GM19372 (cell line): ENCODE results near the gene ETV7.
"Not testable (repeated sequence)": the region's sequence is repeated elsewhere in the genome, so short reads cannot be mapped to it uniquely, and the experiment has no call there.

ENCODE experiments used
- ATAC-seq: cut with Tn5 transposase; IDR thresholded peaks from one replicate; pipeline ENCODE4 v1.9.1; 2021; ENCODE audit warnings: mild to moderate bottlenecking, low read depth, moderate library complexity; ENCODE audit not compliant: unreplicated experiment

ETV7 gene

GRCh38 chr6:36368421-36368820 lies 19.0 kb downstream of the ETV7 start:
- no peak for ATAC-seq

GRCh38 chr6:36367743-36368142 lies 19.7 kb downstream of the ETV7 start:
- no peak for ATAC-seq

DNA sequence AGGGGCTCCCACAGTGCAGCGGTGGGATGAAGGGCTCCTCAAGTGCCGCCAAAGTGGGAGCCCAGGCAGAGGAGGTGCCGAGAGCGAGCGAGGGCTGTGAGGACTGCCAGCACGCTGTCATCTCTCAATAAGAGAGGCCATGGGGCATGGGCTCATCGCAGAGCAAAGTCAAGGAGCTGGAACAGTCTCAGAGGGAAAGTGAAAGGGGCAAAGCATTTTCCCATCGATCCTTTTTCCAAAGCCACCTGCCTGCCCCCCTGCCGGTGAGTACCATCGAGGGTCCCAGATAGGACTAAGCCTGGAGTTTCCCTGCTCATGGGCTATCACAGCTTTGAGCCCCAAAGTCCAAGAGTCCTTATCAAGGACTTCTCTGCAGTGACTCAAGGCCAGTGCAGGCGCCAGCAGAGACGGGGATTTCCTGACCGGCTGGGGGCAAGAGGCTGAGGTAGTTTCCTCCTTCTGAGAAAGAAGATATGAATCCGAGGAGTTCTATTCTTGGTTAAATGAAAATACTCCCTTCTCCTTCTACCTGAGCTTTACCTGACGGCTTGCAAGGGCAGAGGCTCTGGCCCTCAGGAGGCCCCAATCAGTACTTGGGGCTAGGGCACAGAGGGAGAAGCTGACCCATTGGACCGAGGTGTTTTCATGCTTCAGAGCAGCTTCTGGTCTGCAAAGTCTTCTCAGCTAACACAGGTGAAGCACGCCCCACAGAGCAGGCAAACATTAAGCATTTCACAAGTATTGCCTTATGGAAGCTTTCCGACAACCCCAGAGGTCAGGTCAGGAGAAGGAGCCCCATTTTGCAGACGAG lies 22.6 kb downstream of the ETV7 start:
- ATAC-seq: no peak

- not testable (repeated sequence) for ATAC-seq
These were observed 23.3 kb downstream of the ETV7 start for GRCh38 chr6:36364061-36364635.

DNA sequence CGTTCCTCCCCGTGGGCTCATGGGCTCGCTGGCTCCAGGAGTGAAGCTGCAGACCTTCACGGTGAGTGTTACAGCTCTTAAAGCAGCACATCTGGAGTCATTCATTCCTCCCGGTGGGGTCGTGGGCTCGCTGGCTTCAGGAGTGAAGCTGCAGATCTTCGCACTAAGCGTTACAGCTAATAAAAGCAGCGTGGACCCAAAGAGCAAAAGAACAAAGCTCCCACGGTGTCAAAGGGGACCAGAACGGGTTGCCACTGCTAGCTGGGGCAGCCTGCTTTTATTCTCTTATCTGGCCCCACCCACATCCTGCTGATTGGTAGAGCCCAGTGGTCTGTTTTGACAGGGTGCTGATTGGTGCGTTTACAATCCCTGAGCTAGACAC lies 24.1 kb downstream of the ETV7 start:
- not testable (repeated sequence) for ATAC-seq

DNA sequence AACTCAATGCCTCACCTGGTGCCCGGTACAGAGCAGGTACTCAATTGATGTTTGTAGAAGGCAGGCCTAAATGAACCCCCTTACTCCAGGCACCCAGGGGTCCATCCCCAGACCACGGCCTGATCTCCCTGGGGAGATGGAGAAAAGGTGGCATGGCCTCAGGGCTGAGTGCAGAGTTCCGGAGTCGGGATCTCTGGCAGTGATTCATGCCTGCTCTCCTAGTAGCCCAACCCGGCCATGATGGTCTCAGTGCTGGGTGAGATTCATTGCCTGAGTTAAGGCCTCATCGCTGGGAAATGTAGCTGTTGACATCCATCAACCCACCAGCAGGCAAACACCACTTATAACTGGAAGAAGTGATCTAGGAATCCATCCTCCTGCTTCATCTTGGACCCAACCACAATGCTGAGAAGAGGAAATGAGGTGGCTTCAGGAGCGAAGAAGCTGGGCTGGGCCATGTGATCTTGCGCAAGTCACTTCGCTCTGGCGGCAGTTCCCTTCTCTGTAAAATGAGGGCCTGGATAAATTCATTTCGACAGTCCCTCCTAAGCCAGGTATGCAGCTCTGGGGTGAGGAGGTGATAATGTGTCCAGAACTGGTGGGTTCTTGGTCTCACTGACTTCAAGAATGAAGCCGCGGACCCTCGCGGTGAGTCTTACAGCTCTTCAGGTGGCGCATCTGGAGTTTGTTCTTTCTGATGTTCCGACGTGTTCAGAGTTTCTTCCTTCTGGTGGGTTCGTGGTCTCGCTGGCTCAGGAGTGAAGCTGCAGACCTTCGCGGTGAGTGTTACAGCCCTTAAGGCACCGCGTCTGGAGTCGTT lies 24.7 kb downstream of the ETV7 start:
- no peak for ATAC-seq

GRCh38 chr6:36361071-36361470 lies 26.4 kb downstream of the ETV7 start:
- ATAC-seq: no peak

DNA sequence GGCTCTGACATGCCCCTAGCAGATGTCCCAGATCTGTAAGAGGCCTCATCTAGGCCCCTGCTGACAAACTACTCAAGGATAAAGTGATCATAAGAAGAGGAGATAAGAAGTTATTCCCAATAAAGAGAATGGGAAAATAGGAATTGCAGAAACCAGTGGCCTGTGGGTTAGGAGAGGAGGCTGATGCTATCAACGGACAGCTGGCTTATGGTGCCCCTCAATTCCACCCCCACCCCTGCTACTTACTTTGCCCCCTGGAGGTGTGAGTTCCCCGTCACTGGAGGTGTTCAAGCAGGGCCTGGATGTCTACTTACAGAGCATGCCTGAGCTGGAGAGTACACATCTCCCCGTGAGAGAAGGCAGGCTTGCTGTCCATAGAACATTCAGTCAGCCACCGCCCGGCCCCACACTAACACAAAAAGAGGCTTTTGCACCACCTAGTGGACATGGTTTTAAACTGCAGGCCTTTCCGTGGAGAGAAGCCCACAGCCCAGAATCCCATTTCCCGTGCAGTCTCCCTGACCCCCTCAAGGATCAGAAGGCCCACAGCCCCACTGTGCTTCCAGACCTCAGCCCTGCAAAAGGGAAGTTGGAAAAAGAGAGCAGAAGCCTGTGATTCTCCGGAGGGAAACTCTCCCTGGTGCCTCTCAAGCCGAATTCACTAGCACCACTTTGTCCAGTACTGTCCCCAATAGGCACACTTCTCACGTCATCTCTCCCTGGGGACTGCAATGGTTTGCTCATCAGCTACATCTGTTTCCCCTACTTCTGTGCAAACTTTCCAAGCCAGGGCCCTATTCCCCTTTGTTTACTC lies 27.0 kb downstream of the ETV7 start:
- no peak for ATAC-seq

- ATAC-seq: no peak
These were observed 29.1 kb downstream of the ETV7 start for GRCh38 chr6:36358226-36358915.

- ATAC-seq: no peak
These were observed 29.6 kb downstream of the ETV7 start for GRCh38 chr6:36357872-36358225.

GRCh38 chr6:36355819-36356218 lies 31.6 kb downstream of the ETV7 start:
- ATAC-seq: no peak

DNA sequence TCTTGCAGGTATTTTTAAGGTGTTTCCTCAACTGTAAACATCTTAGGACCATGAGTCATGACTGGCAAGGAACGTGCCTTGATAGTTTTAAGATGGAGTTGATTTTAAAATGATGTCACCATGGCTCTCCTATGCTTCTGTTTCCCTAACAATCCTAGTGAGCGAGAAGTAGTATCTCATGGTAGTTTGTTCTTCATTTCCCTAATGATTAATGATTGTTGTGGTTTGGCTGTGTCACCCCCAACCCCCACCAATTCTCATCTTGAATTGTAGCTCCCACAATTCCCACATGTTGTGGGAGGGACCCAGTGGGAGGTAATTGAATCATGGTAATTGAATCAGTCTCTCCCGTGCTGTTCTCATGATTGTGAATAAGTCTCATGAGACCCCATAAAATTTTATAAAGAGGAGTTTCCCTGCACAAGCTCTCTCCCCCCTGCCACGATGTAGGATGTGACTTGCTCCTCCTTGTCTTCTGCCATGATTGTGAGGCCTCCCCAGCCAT lies 34.0 kb downstream of the ETV7 start:
- no peak for ATAC-seq

GRCh38 chr6:36352477-36353157 lies 34.9 kb downstream of the ETV7 start:
- no peak for ATAC-seq

DNA sequence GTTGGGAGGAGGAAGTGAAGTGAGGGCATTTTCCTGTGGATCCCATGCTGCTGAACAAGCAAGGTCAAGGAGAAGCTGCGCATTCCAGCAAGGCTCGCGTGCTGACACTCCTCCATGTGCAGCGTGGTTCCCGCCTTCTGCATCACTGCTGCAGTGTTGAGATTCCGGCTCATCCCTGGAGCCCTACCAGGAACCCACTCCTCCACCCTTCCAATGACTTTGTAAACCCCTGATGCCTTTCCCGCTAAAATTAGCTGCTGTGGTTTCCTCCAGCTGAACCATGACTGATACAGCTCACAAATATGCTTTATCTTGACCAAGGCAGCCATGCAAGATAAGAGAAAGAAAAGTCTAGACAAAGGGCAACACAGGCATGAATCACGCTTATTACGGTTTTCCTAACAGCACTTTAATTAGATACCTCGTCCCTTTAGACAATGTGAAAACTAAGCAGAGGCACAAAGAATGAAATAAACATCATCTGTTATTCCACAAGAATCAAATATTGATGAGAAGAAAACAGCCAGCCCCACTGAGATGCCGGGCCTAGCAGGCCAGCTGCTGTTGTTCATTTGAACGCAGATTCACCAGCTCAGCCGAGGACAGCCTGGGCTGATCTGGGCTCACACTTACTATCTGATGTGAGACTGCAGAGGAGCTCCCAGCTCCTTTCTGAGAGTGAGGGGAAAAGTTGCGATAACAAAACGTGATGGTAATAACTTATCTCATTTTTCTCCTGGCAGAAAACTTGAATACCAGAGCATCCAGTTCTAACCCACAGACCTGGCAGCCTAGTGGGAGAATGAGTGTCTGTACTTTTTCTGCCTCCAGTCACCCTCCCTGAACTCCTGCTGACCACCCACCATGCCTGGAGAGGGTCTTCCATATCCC lies 36.5 kb downstream of the ETV7 start:
- no peak for ATAC-seq

DNA sequence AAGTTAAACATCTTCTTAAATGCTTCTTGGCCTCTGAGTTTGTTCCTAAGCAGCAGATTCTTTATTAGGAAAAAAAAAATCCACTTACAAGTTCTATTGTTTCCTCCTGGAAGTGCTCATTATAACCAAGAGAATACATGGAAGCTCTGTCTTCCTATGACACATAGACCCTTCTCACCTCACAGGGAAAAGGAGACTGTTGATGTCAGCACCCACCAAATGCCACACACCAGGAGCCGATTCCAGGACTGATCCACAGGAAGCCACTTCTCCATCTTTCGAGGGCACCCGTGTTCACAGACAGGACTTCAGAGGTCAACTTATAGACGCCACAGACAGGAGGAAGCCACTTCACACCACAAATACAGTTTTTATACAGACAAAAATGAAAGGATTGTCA lies 37.4 kb downstream of the ETV7 start:
- no peak for ATAC-seq

GRCh38 chr6:36349240-36349639 lies 38.2 kb downstream of the ETV7 start:
- ATAC-seq: no peak

GRCh38 chr6:36347621-36348020 lies 39.8 kb downstream of the ETV7 start:
- no peak for ATAC-seq

- ATAC-seq: no peak
These were observed 40.8 kb downstream of the ETV7 start for GRCh38 chr6:36346486-36347273.
